GM18861 (cell line): Measurements from ENCODE around the gene GORASP1.

Experiments
- ATAC-seq: cut with Tn5 transposase; IDR thresholded peaks from one replicate; pipeline ENCODE4 v1.9.1; 2021; ENCODE audit not compliant: unreplicated experiment

The GORASP1 gene

DNA sequence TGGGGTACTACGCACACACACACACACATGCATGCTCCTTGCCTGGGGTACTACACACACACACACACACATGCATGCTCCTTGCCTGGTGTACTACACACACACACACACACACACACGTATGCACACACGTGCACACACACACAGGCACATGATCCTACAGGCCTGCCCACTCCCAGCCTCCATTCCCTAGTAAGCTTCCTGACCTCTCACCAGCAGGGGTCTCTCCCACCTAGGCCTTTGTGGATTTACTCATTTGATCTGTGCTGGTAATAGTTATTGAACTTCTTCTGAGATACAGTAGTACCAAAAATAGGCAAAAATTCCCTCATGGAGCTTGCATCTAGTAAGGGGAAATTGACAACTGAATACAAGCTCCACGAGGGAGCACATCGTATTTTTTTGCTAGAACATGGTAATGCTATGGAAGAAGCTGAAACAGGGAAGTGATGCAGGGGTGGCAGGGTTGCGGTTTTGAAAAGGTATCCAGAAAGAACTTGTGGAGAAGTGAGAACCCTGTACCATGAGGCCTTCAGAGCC lies 19.2 kb upstream of the GORASP1 start:
- ATAC-seq = no peak

DNA sequence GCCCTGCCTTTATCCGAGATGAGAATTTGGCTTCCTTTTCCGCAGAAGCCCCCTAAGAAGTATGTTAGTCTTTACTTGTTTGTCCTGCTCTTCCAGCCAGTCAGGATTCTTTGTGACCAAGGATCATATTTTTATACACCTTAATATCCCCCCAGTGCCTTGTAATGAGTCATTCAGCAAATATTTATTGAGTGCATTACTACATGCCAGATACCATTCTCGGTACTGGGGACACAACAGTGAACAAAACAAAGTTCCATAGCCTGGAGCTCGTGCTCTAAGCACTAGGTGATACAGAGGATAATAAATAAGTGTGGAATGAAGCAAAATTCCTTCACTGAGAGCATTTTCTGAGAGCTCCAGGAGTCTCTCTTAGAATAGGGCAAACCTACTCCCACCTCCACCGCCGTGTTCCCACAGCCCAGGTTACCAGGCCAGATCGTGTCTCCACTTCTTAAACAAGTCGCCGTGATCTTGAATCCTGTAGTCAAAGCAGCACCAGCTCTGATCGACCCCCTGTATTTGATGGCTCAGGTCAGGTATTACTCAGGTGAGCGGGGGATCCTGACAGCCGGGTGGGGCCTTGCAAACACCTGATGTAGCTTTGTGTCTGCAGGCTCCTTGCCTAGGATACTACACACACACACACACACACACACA lies 18.5 kb upstream of the GORASP1 start:
- no peak for ATAC-seq

DNA sequence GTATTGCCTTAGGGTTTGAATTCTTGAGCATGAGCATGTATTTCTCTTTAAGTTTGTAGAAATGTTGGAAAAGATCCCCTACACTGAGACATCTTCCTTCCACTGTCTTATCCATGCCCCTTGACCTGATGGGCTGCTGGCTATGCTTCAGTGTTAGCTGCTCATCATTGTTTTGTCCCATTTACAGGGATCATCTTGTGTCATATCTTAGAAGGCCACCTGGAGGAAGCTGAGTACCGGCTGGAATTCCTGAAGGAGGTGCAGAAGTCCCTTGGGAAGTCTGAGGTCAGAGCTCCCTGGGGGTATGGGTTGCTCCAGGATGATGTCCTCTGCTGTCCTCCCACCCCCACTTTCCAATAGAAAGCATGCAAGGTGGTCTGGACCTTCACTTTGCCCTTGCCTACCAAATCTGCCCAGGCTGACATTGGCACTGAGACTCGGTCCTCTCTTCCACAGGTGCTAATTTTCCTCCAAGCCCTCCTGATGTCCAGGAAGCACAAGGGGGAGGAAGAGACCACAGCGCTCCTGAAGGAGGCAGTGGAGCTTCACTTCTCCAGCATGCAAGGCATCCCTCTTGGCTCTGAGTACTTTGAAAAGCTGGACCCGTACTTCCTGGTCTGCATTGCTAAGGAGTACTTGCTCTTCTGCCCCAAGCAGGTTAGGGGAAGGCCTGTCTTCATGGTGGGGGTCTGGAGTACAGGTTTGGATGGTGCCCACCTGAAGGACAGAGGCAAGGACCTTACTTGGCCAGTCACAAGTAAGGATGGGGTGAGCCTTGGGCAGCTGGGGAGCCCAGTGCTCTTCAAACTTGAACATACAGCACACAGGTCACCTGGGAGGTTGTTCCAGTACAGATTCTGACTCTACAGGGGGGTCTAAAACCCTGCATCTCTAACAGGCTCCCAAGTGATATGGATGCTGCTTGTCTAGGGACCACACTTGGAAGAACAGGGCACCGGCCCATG lies 17.7 kb upstream of the GORASP1 start:
- no peak for ATAC-seq

DNA sequence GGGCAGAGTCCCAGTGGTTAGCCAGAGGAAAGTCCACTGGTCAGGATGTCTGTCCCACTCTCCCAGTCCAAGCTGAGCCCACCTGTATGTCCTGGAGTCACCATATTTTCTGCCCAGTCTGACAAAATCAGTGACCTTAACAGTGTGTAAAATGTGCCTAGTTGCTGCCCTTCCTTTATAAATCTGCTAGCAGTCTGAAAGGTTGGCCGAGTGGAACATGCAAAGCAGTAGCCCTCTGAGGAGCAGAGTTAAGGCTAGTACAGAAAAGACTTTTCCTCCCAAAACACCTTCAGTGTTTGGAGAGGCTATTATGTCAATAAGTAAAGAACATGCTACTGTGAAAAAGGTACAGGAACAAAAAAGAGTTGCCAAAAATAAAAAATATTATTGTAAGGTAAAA lies 15.4 kb upstream of the GORASP1 start:
- ATAC-seq = peak; percentile 64

DNA sequence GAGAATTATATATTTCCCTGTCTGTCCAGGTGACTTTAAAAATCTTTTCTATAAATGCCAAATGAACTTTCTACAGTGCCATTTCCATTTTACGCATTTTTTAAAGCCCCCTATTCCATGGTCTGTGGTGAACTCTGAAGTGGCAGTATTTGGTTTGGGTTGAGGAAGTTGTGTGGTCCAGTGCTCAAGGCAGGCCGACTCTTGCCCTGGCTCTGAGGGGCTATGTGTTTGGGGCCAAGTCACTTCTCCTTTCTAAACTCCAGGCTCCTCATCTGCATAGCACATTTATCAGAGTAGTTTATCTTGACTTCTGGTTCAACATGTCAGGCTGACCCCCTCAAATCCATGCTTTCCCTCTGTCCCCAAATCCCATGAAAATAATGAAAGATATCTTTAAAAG lies 14.2 kb upstream of the GORASP1 start:
- no peak for ATAC-seq

DNA sequence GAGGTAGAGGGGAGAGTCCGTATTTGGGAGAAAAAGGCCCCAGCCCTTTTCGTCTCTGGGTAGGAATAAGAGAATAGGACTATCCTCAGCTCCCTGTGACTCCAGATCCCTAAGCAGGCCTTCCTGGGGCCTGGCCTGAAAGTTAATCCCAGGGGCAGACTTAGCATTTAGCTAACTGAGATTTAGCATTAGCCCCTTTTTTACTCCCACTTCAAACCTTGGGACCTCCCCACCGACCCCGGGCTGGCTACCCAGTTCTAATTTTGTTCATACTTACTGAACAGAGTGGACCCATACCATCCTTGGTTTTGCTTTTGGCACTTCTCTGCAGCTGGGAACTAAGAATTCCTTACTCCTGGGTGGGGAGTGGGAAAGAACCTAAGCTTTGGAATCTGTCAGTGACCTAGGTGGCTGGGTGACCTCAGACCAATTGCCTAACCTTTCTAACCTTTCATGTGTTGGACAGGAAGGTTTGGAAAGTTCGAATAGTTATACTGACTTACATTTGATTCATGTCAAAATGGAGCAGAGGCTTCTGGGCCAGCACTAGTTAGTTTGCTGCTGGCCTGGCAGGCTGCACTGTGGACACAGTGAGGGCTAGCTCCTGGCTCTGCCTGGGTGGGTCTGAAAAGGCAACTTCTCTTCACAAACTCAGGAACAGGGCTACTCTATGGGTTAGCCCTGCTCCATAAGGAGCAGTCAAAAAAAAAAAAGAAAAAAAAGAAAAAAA lies 11.7 kb upstream of the GORASP1 start:
- no peak for ATAC-seq

DNA sequence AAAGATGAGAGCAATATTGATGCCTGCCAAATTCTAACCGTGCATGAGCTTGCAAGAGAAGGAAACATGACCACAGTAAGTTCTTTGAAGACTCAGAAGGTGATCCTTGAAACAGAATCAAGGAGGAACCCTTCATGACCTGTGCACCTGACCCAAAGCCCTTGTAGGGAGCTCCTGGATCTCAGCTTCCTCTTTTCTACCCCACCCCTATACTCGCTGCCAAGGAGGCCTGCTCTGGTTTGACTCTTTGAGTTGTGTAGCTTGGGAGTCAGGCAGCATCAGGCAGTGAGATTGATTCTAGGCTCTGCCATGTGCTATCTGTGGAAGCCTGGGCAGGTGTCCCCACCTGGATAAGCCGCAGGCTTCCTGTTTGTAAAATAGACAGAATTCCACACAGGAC lies 10.7 kb upstream of the GORASP1 start:
- no peak for ATAC-seq

DNA sequence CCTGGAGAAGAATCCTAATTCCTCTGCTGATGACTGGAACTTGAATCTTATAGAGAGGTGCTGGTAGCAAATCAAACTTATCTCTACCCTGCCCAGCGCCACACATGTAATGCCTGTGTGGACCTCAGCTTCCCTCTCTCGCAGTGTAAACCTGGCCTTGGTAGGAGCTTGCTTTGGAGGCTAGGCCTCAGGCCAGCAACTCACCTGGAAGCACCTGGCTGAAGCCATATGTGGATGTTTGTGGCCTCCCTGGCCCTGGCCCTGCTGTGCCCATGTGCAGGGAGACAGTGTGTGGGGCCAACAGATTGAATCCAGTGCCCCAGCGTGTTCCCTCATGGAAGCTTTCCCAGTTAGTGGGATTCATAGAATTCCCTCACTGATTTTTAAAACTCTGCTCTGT lies 8.4 kb upstream of the GORASP1 start:
- ATAC-seq = no peak

DNA sequence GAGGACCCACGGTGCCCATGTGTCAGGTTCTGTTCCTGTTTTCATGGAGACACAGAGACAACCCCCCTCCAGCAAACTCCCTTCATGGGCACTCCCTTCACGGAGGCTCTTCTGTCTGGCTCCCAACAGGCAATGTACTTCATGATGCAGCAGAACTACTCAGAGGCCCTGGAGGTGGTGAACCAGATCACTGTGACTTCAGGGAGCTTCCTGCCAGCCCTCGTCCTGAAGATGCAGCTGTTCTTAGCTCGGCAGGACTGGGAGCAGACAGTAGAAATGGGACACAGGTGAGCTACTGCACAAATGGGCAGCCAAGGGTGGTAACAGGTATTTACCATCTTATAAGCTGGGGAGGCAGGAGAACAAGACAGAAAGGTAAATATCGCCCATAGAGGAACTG lies 7.0 kb upstream of the GORASP1 start:
- no peak for ATAC-seq

DNA sequence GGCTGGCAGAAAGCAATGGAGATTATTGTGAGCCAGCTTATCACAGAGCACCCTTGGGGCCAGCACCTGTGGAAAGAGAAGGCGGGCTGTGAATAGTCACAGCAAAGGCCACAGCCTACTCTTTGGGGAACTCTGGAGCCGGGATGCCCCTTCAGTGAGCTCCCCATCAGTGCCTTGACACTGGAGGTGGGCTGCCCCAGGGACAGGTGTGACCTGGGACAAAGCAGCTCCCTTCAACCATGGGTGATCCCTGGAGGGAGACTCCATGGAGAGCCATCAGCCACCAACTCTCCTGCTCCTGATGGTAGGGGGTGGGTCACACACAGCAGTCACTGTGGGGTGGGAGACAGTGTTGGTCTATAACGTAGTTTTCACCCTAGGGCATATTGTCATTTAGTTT lies 5.9 kb upstream of the GORASP1 start:
- no peak for ATAC-seq

DNA sequence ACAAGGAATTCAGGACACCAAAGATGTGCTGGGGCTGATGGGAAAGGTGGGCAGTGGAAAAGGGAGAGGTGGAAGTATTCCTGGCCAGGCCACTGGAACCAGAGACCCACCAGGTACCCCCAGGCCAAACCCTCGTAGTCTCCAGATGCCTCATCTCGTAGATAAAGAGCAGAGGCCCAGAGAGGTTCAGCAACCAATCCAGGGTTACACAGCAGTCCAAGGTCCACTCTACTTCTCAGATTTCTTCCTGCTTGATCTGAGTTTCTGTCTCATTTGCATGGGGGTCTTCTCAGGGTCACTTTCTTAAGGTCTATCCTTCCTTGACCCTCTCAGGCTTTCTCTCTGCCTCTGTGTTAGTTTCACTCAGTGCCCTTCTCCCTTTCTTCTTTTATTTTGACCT lies 5.1 kb upstream of the GORASP1 start:
- ATAC-seq = no peak

DNA sequence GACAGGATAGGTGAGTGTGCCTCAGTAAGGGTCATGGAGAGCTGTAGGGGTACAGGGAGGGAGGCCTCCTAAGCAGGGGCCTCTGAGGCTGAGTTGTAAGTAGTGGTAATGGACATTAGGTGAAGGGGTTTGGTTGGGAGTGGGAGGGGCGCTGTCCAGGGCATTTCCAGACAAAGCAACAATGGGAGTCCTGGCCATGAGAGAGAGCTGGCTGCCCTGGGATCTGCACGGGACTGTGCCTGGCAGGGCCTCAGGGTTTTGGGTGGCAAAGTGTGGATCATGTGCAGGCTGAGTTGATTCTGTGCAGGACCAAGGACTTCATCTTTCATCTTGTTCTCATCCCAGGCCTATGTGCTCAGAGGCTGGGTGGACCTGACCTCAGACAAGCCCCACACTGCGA lies 4.7 kb upstream of the GORASP1 start:
- ATAC-seq = no peak

DNA sequence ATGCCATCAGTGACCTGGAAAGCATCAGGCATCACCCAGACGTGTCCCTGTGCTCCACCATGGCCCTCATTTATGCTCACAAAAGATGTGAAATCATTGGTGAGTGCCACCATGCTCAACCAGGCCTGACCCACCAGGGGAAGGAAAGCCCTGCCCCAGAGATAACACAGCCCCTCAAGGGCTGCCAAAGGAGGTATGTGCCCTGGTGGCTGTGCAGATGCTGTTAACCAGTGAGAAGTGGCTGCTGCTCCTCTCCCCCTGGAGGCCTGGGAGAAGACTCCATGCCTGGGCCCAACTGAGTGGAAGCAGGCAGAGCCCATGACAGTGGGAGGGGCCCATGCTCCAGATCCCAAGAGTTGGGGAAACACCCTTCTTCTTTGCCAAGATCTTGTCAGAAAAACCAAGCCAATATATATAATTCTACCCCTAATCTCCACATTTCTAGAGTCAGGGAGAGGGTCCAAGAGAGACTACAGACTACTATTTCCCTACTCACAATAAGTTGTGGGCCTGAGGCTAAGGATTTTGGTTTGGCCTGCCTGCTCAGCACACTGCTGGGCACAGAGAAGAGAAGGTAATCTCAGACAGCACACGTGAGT lies 2.7 kb upstream of the GORASP1 start:
- ATAC-seq = no peak

DNA sequence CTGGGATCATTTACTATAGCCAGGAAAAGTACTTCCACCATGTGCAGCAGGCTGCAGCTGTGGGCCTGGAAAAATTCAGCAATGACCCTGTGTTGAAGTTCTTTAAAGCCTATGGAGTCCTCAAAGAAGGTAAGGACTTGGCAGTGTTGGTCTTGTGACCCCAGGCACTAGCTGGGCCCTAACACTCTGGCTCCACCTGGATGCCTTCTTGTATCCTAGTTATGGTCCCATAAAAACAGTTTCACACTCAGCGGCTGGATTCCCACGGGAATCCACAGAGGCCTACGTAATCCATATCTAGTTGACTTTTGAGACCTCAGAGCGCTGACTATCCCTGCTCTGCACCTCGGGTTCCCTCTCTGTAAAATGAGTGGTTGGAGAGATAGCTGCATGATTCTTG lies 1.7 kb upstream of the GORASP1 start:
- no peak for ATAC-seq

DNA sequence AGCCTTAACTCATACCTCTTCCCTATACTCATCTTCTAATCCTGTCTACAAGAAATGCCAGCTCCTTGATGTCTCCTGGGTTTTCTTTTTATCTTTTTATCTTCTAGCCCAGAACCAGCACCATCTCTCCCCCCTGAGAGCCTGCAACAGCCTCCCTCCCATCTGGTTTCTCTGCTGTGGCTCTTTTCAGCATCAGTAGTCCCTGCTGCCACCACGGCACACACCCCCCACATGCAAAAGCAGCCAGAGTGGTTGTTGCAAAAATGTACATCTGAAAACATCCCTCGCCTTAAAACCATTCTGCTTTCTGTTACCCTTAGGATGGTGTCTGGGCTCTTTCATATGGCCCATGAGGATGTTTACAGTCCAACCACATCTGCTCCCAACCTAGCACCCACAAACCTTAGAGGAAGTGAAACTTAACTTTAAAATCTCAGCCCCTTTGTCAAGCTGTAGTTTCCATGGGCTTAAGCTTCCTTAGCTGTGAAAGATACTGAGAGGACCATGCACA lies 828 bp upstream of the GORASP1 start:
- ATAC-seq = peak; percentile 81

DNA sequence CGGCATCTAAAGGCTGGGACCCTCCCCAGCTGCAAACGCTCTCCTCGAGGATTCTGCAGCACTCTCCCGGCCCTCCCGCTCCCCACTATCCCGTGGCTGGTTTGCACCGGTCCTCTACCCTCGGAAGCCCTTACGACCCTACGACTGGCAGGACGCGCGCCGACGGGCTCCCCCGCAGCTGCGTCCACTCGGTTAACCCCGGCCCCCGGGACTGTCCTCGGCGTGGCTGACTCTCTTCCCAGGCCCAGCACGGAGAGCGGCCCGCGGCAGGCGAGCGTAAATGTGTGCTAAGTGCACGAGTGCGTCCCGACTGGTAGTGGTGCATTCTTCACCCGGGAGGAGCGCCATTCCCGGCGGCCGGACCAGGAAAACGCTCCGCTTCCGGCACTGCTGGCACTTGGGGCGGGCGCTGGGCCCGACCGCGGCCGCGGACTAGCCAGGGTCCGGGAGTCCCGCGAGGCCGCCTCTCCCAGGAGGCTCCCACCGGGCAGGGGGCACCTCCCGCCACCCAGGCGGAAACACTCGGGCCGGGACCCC lies 508 bp downstream of the GORASP1 start:
- no peak for ATAC-seq

DNA sequence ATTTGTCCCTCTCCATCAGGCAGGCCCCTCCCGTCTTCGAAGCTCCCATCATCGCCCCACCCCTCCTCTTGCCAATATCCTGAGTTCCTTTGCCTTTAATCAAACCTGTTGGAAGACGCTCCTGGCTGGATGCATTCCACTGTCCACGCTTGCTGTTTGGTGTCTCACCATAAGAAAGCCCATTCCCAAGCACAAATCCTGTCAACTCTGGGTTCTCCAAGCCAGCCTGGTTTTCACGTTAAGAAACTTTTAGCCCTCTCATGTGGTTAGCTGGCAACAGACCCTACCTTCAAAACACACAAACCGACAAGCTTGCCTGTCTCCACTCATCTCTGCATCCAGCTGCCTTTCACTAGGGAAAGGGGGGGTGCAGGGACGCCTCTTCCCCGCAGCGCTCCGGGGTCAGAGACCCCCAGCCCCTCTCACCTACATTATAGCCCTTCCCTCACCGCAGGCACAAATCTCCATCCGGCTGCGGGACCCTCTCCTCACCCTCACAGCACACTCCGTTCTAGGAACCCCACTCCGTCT lies 1.1 kb downstream of the GORASP1 start:
- no peak for ATAC-seq

DNA sequence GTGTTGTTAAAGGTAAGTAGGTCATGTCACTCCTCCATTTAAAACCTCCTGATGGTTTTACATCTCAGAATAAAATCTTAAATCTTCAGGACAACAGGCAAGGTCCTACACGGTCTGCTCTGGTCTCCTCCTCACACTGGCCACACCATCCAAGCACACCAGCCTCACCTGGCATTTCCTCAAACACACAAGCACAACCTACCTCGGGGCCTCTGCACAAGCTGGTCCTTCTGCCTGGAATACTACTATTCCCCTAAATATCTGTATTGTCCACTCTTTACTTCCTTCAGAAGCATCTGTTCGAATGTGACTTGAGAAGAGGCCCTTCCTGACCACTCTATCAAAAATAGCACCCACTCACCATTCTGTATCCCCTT lies 1.8 kb downstream of the GORASP1 start:
- no peak for ATAC-seq

DNA sequence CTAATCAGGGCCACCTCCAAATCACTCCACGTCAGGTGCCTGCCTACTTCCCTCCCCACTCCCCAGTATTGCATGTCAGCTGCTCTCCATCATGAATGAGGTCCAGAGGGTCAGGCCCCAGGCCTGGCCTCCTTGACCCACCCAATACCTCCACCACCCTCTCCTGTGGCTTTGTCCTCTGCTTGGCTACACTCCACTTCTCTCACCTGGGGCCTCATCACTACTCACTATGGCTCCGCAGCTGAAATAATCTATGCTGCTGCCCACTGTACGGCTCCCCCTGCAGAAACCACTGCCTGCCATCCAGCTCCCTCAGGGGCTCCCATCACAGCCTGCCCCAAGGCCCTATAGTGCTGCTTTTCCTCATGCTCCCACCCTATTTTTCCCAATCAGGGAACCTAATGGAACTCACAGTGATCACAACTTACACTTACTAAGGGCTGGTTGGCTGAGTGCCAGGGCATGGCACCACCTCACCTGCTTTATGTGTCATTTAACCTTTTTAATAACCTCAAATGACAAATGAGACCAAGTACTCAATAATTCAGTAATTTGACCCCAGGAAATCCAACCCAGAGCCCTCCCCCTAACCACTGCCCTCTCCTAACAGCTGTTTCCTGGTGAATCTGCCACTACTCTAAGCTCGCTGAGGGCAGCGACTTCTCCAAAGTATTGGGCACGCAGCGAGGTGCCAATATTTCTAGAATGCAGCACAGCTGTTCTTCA lies 2.3 kb downstream of the GORASP1 start:
- ATAC-seq = no peak
